ENCODE measurements around the gene SPPL3.
"Not testable (repeated sequence)": the region's sequence is repeated elsewhere in the genome, so short reads cannot be mapped to it uniquely, and the experiment has no call there.

Gene SPPL3

DNA sequence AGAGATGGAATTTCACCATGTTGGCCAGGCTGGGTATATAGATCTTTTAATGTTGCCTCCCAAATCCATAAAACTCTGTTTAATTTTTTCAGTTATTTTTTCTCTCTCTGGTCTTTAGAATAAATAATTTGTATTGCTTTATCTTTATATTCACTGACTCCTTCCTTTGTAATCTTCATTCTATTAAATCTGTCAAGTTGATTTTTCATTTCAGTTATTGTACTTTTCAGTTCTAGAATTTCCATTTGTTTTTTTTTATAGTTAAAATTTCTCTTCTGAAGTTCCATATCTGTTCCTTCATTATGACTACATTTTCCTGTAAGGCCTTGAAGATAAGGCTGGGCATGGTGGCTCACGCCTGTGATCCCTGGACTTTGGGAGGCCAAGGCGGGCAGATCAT, 13.6 kb upstream of the SPPL3 start:
- no peak for DNase-seq

- no peak for DNase-seq
These were observed 12.4 kb upstream of the SPPL3 start for GRCh38 chr12:120916561-120916960.

- no peak for DNase-seq
These were observed 10.6 kb upstream of the SPPL3 start for GRCh38 chr12:120914794-120915193.

DNA sequence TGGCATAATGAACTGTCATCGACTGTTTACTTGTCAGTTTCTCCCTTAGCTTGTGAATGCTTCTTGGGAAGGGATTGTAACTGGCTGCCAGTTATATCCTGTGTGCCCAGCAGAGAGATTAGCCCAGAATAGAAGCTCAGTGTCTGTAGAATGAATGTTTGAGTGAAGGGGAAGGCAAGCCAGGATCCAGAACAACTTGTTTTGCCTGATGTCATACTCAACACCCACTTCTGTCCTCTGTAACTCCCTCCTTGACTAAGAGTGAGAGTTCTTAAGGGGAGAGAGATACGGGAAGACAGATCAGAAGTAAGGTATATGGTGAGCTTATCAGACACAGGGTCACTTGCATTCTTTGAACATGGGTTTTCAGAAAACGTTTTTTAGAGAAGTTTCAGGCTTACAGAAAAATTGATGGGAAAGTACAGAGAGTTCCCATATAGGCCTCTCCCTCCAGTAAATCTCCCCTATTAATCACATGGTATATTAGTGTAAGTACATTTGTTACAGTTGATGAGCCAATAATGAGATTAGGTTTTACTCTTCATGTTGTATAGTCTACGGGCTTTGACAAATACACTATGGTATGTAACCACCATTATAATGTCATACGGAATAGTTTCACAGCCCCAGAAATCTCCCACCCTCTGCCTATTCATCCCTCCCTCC, 5.6 kb upstream of the SPPL3 start:
- DNase-seq, result no peak

DNA sequence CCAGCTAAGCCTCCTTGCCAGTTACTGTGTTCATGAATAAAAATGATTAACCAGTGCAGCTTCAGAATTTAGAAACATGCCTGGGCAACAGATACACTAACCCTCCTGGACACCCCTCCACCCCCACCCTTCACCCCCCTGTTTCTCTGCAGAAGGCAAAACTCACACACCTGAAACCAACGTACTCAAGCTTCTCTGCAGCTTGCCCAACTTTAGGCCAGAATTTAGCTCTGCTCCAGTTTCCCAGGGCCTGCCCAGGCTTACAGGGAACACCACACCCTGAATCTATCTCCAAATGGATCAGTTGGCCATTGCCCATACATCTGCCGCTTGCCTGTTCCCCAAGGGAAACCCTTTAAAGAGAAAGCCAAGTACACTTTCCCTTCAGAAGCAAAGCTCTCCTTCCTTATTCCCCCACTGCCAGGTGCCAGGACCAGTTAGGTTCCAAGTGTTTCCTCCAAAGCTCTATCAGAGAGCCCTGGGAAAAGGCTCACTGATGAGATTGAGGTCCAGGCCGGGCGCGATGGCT, 1.8 kb upstream of the SPPL3 start:
- DNase-seq, result no peak

DNA sequence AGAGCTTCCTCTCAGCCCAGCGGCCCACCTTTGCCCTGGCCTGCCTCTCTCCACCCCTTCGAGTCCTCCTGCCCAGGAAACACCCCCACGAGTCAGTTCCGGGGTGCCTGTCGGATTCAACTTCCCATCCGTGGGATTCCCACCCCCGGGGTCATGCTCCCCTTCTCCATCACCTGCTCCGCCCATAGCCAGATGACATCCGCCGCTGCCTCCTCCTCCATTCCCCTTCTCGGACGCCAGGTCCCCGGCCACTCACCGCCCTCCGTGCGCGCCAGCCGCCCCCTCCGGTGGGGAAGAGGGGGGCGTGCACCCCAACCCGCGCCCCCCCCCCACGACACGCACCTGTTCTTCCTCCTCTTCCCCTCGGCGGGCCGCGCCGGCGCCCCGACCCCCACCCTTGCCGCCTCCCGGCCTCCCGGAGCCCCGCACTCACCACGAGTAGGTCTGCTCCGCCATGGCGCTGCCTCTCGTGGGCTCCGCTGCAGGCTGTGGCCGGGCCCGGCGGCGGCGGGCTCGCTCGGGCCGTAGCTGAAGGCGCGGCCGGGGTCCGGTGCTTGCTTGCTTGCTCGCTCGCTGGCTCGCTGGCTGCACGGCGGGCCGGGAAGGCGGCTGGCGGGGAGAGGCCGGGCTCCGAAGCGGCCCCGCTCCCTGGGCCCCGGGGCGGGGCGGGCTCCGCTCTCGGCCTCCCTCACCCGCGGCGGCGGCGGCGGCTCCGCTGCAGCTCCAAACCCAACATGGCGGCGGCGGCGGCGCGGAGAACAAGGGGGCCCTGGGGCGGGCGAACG, 554 bp downstream of the SPPL3 start:
- peak; percentile 7 for DNase-seq

GRCh38 chr12:120902846-120903411, 1.2 kb downstream of the SPPL3 start:
- DNase-seq, result no peak

DNA sequence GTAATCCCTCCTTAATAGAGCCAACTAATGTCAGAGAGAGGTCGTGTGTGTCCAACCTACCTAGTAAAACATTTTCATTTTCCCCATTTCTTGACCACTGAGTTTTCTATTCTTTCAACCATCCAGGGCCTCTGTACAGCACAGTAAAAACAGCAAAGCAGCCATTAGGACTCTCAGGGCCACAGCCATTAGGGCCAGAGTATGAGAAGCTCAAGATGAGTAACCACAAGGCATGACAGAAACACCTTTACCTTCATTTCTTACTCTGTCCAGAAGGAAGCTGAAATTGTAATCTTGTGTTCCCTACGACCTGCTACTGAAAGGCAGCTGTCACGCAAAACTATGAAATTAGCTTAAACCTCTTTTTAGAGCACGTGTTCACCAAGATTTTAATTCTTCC, 2.3 kb downstream of the SPPL3 start:
- DNase-seq, result no peak

DNA sequence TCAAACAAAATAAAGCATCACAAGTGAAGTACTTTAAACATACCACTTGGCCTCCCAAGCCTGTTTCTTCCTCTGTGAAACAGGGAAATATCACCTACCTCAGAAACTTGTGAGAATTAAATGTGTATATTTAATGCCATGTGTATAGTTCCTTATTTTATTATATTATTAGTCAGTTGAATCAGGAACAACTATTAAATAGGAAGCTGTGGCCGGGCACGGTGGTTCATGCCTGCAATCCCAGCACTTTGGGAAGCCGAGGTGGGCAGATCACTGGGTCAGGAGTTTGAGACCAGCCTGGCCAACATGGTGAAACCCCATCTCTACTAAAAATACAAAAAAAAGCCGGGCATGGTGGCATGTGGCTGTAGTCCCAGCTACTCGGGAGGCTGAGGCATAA, 3.1 kb downstream of the SPPL3 start:
- DNase-seq, result not testable (repeated sequence)

DNA sequence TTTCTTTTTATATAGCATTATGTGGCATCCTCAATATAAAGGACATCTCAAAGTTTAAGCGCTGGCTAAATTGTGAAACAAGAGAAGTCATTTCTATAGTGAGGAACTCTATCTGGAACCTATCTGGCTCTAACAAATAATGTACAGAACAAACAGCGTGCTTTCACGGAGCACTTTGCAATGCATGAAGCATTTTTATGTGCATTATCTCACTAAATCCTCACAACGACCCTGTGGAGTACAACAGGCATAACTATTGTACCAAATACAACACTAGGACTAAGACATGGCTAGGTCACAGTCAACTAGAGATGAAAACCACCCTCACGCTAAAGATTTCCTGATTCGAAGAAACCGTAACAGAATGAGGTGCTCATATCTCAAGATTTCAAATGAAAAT, 8.6 kb downstream of the SPPL3 start:
- no peak for DNase-seq

- DNase-seq, result no peak
These were observed 11.9 kb downstream of the SPPL3 start for GRCh38 chr12:120892265-120892664.

- no peak for DNase-seq
These were observed 13.2 kb downstream of the SPPL3 start for GRCh38 chr12:120890963-120891362.

DNA sequence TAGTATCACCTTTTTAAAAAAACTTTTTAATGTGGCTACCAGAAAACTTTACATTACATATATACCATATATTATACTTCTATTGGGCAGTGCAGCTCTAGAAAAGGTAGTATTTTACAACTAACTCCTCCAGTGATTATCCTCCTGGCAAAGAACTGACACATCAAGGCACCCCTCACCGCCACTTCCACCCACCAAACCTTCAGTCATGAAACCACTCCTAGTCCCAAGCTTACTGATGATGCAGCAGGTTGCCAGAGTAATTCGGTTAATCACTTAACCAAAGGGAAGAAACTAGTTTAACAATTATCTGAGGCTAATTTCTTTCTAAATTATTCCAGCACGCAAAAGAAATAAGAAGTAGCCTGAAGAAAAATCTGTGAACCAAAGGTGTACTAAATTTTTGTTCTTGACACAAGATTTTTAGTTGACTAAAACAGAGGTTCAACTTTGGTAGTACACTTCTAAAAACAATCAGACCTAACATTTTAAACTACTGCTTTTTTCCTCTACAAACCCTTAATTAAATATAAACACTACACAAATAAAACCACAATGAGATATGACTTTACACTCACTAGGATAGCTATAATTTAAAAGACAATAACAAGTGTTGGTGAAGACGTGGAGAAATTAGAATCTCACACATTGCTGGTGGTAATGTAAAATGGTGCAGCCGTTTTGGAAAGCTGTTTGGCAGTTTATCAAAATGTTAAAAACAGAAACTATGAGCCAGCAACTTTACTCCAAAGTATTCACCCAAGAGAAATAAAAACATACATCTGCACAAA, 16.7 kb downstream of the SPPL3 start:
- DNase-seq, result no peak

GRCh38 chr12:120886199-120887018, 17.7 kb downstream of the SPPL3 start:
- DNase-seq, result no peak

DNA sequence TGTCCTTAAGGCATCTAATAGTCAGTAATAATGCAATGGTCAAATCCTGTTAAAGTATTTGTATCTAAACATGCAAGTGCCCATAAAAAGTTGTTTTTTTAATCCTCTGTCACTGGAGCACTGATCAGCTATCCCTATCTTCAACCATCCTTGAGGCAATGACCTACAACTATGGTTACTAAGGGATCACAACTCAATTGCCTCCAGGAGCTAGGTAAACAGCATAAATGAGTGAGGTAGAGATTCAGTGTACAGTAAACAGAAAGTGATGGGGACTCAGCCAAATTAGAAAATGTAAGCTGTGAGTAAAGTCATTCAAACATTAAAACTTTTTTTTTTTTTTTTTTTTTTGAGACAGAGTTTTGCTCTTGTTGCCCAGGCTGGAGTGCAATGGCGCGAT, 18.6 kb downstream of the SPPL3 start:
- DNase-seq, result no peak

DNA sequence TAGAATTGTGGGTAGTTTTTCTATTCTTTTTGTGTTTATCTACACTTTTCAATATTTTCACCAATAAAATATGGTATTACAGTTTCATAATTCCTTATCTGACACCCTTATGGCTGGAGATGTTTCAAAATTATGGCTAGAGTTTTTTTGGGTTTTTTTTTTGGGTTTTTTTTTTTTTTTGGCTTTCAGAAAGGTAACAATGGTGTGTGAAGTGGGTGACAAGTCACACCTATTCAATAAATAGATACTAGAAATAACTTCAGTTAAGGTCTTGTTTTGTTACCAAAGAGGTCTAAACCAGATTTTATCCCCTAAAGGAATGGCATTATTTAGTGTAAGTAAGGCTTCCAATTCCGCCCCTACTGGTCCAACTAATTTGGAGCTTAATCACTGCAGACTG, 19.5 kb downstream of the SPPL3 start:
- DNase-seq, result no peak

GRCh38 chr12:120882055-120882555, 22.1 kb downstream of the SPPL3 start:
- DNase-seq, result no peak

DNA sequence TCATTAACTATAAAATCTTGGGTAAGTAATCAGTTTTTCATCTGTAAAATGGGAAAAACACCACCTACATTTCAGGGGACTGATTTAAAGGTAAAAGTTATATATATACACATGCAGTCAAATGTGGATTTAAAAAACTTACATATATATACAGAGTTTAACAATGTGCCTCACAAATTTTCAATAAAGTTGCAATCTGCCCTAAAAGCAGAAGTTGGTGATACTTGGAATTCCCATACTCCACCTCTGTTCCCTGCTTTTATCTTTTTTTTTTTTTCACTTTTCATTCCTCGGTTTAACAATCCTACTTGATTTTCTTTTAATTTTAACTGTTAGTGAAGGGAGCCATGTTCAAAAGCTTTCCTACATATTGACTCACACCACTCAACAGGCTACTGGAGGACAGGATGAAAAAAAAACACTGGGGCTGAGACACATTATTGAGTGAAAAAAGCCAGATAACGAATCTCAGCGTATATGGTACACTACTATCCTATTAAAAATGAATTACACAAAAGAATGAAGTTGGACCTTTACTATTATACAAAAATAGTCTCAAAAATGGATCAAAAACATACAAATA, 24.3 kb downstream of the SPPL3 start:
- DNase-seq, result no peak

DNA sequence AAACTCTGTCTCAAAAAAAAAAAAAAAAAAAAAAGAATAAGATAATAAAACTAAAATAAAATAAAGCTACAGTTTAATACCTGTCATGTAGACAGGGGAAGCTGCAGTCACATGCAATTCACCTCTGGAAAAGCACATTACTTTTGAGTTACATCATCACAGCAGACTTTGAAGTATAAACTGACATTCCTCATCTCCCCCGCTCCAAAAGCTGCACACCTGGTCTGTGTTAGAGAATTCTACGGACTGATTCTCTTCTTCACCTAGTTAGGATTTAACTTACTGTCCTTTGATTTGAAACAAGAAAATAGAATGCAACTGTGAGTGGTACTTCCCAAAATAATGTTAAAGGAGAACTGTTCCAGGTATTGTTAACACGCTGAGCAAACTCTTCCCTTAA, 25.1 kb downstream of the SPPL3 start:
- no peak for DNase-seq

DNA sequence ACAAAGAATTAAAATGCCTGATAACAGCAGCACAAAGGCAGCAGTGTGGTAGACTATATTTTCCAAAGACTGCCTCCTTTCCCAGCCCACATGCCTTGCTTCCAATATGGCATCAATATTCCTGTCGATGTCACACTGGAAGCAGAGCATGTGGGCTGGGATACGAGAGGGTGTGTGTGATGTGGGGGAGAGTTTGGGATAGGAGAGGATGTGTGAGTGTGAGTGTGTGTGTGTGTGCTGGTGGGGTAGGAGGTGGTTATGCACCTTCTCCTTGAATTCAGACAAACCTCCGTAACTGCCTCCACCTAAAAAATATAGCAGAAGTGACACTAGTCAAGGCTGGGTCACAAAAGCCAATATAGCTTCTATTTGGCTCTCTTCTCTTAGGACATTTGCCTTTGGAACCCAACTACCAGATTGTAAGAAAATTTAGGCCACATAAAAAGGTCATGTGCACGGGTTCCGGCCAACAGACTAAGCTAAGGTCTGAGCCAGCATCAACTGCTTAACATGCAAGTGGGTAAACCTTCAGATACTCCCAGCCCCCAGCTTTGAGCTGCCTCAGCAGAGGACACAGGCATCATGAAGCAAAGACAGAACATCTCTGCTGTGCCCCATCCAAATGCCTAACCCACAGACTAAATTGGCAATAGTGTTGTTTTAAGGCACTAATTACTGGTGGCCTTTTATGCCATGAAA, 29.5 kb downstream of the SPPL3 start:
- DNase-seq, result no peak

- no peak for DNase-seq
These were observed 30.9 kb downstream of the SPPL3 start for GRCh38 chr12:120873226-120873625.
